Esophagus muscularis mucosa (tissue), 3 donors: ENCODE data around the gene TEAD1.

Experiments
- CTCF ChIP-seq, 3 experiments: fragments of 200-600 bp in 2 of 3; fragments of 450-650 bp in 1 of 3; sonication (generic) in 2 of 3; IDR thresholded peaks; one replicate each; pipeline ENCODE4 v1.5.1; 2017 to 2019; ENCODE audit warnings: antibody characterized with exemption in 3 of 3, mild to moderate bottlenecking in 2 of 3, moderate library complexity in 1 of 3
- POLR2A ChIP-seq: fragments of 450-650 bp; IDR thresholded peaks from one replicate; pipeline ENCODE4 v1.6.1; 2017; ENCODE audit warnings: antibody characterized with exemption, moderate library complexity, mild to moderate bottlenecking, low read depth
- POLR2AphosphoS5 ChIP-seq, 2 donors: sonication (generic); formaldehyde crosslinking; IDR thresholded peaks; one replicate each; pipeline ENCODE4 v1.6.1; 2017; ENCODE audit warnings: antibody characterized with exemption in 2 of 2

- TF ChIP-seq CTCF (IDR thresholded peaks at IDR 0.05) (no peak), POLR2A (no peak), POLR2AphosphoS5 (IDR thresholded peaks at IDR 0.05) (no peak)
Observed at GRCh38 chr11:12684816-12685215, 10.6 kb downstream of the TEAD1 start.
